HepG2 (cell line): ENCODE data around the gene CCND1. TPM values are rescaled to one million over a fixed set of nuclear protein-coding genes. Genes with fewer than 3 reads are reported as not detected.

Source experiments
- CBX5 ChIP-seq: sonication (generic); formaldehyde crosslinking; IDR thresholded peaks from 2 replicates; pipeline ENCODE4 v1.4.0; 2020; ENCODE audit warnings: missing genetic modification reagents, borderline replicate concordance
- EED ChIP-seq: sonication (generic); formaldehyde crosslinking; IDR thresholded peaks from 2 replicates; pipeline ENCODE4 v1.5.0; 2020; ENCODE audit warnings: mild to moderate bottlenecking, missing genetic modification reagents
- GPN1 ChIP-seq: sonication (generic); formaldehyde crosslinking; IDR thresholded peaks from 2 replicates; pipeline ENCODE4 v1.5.1; 2020; ENCODE audit warnings: missing genetic modification reagents, borderline replicate concordance
- NFE2L2 ChIP-seq: fragments of 150-350 bp; IDR thresholded peaks from 2 replicates; pipeline ENCODE4 v1.6.1; 2014; ENCODE audit warnings: low read length
- NFRKB ChIP-seq: fragments of 450-650 bp; IDR thresholded peaks from 2 replicates; pipeline ENCODE4 v1.6.1; 2017
- PAWR ChIP-seq: sonication (generic); formaldehyde crosslinking; IDR thresholded peaks from 2 replicates; pipeline ENCODE4 v1.4.0; 2020; ENCODE audit warnings: missing genetic modification reagents, mild to moderate bottlenecking, borderline replicate concordance
- RFXAP ChIP-seq: sonication (generic); formaldehyde crosslinking; IDR thresholded peaks from 2 replicates; pipeline ENCODE4 v1.4.0; 2020; ENCODE audit warnings: missing genetic modification reagents, borderline replicate concordance
- SMARCC2 ChIP-seq: fragments of 450-650 bp; IDR thresholded peaks from 2 replicates; pipeline ENCODE4 v1.6.1; 2017; ENCODE audit warnings: antibody characterized with exemption, mild to moderate bottlenecking
- SMC3 ChIP-seq: IDR thresholded peaks from 2 replicates; pipeline ENCODE4 v1.6.1; 2011; ENCODE audit warnings: low read length, improper control_type of control experiment
- TBX3 ChIP-seq: fragments of 450-650 bp; IDR thresholded peaks from 2 replicates; pipeline ENCODE4 v1.6.1; 2017; ENCODE audit warnings: antibody characterized with exemption, mild to moderate bottlenecking, inconsistent platforms, borderline replicate concordance
- TMF1 ChIP-seq: sonication (generic); formaldehyde crosslinking; IDR thresholded peaks from 2 replicates; pipeline ENCODE4 v1.8.1; 2022; ENCODE audit warnings: low read depth, missing genetic modification reagents
- WIZ ChIP-seq: sonication (generic); formaldehyde crosslinking; IDR thresholded peaks from 2 replicates; pipeline ENCODE4 v1.5.1; 2020; ENCODE audit warnings: mild to moderate bottlenecking, missing genetic modification reagents
- ZBTB38 ChIP-seq: sonication (generic); formaldehyde crosslinking; IDR thresholded peaks from 2 replicates; pipeline ENCODE4 v1.5.1; 2020; ENCODE audit warnings: mild to moderate bottlenecking, missing genetic modification reagents
- ZIK1 ChIP-seq: sonication (generic); formaldehyde crosslinking; IDR thresholded peaks from 2 replicates; pipeline ENCODE4 v1.5.0; 2020; ENCODE audit warnings: mild to moderate bottlenecking, low read depth, missing genetic modification reagents, borderline replicate concordance
- ZNF18 ChIP-seq: sonication (generic); formaldehyde crosslinking; IDR thresholded peaks from 2 replicates; pipeline ENCODE4 v1.8.0; 2022; ENCODE audit warnings: mild to moderate bottlenecking, missing genetic modification reagents; ENCODE audit not compliant: insufficient replicate concordance
- ZNF350 ChIP-seq: sonication (generic); formaldehyde crosslinking; IDR thresholded peaks from 2 replicates; pipeline ENCODE4 v1.4.0; 2020; ENCODE audit warnings: mild to moderate bottlenecking, low read depth, missing genetic modification reagents, borderline replicate concordance
- ZNF552 ChIP-seq: sonication (generic); formaldehyde crosslinking; IDR thresholded peaks from 2 replicates; pipeline ENCODE4 v1.9.0; 2022; ENCODE audit warnings: missing genetic modification reagents, mild to moderate bottlenecking, borderline replicate concordance
- ZNF558 ChIP-seq: sonication (generic); formaldehyde crosslinking; IDR thresholded peaks from 2 replicates; pipeline ENCODE4 v1.9.0; 2022; ENCODE audit warnings: mild to moderate bottlenecking, missing genetic modification reagents, borderline replicate concordance
- ZNF569 ChIP-seq: sonication (generic); formaldehyde crosslinking; IDR thresholded peaks from 2 replicates; pipeline ENCODE4 v1.5.0; 2020; ENCODE audit warnings: mild to moderate bottlenecking, missing genetic modification reagents, moderate library complexity, borderline replicate concordance
- ZNF768 ChIP-seq: sonication (generic); formaldehyde crosslinking; IDR thresholded peaks from 2 replicates; pipeline ENCODE4 v1.4.0; 2020; ENCODE audit warnings: missing genetic modification reagents
- ZNF788 ChIP-seq: sonication (generic); formaldehyde crosslinking; IDR thresholded peaks from 2 replicates; pipeline ENCODE4 v1.5.0; 2020; ENCODE audit warnings: mild to moderate bottlenecking, missing genetic modification reagents, borderline replicate concordance
- polyA plus RNA-seq, 8 experiments: library from polyadenylated mRNA; depleted of rRNA in 3 of 8; stranded (reverse) in 7 of 8; unstranded in 1 of 8; fragments of >200 nt; fragmentation: Illumina TruSeq in 4 of 8; extraction: Trizol in 4 of 8; gene quantifications; 2 replicates each; pipeline versions ENCODE4 v1.2.1 to v1.2.3, GENCODE V29; 2011 to 2016; ENCODE audit warnings: low read depth in 4 of 8, missing spikeins in 1 of 8, mixed read lengths in 1 of 8; ENCODE audit not compliant: insufficient read depth in 1 of 8
- total RNA-seq, 5 experiments: library from RNA; depleted of rRNA; stranded (reverse); fragments of >200 nt; fragmentation: Illumina TruSeq; extraction: Trizol; gene quantifications; 2 replicates each; pipeline ENCODE4 v1.2.3, GENCODE V29; 2016; ENCODE audit warnings: low read depth in 1 of 5
- TF ChIP-seq, protein P1 (sequence below): sonication (generic); formaldehyde crosslinking; IDR thresholded peaks from 2 replicates; pipeline ENCODE4 v1.4.0; 2020; ENCODE audit warnings: mild to moderate bottlenecking, missing genetic modification reagents
- TF ChIP-seq, protein P2 (sequence below): sonication (generic); formaldehyde crosslinking; conservative IDR thresholded peaks from 2 replicates; pipeline ENCODE4 v1.4.0; 2020; ENCODE audit warnings: missing genetic modification reagents
- TF ChIP-seq, protein P3 (sequence below): sonication (generic); formaldehyde crosslinking; IDR thresholded peaks from 2 replicates; pipeline ENCODE4 v1.5.0; 2020; ENCODE audit warnings: missing genetic modification reagents, mild to moderate bottlenecking, borderline replicate concordance

Gene CCND1
- total and polyA plus RNA-seq, 2 of the 13 experiments (the other 11 are each of a cell fraction or from before 2014, with no cell fraction given) = 107 to 136 TPM

DNA sequence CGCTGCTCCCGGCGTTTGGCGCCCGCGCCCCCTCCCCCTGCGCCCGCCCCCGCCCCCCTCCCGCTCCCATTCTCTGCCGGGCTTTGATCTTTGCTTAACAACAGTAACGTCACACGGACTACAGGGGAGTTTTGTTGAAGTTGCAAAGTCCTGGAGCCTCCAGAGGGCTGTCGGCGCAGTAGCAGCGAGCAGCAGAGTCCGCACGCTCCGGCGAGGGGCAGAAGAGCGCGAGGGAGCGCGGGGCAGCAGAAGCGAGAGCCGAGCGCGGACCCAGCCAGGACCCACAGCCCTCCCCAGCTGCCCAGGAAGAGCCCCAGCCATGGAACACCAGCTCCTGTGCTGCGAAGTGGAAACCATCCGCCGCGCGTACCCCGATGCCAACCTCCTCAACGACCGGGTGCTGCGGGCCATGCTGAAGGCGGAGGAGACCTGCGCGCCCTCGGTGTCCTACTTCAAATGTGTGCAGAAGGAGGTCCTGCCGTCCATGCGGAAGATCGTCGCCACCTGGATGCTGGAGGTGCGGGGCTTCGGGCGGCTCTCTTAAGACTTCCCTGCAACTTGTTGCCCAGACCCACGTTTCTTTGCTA, at the start of gene CCND1 (continued):
- TF ChIP-seq, protein P1, sequence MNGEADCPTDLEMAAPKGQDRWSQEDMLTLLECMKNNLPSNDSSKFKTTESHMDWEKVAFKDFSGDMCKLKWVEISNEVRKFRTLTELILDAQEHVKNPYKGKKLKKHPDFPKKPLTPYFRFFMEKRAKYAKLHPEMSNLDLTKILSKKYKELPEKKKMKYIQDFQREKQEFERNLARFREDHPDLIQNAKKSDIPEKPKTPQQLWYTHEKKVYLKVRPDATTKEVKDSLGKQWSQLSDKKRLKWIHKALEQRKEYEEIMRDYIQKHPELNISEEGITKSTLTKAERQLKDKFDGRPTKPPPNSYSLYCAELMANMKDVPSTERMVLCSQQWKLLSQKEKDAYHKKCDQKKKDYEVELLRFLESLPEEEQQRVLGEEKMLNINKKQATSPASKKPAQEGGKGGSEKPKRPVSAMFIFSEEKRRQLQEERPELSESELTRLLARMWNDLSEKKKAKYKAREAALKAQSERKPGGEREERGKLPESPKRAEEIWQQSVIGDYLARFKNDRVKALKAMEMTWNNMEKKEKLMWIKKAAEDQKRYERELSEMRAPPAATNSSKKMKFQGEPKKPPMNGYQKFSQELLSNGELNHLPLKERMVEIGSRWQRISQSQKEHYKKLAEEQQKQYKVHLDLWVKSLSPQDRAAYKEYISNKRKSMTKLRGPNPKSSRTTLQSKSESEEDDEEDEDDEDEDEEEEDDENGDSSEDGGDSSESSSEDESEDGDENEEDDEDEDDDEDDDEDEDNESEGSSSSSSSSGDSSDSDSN = peak; percentile 93
- TF ChIP-seq, protein P2, sequence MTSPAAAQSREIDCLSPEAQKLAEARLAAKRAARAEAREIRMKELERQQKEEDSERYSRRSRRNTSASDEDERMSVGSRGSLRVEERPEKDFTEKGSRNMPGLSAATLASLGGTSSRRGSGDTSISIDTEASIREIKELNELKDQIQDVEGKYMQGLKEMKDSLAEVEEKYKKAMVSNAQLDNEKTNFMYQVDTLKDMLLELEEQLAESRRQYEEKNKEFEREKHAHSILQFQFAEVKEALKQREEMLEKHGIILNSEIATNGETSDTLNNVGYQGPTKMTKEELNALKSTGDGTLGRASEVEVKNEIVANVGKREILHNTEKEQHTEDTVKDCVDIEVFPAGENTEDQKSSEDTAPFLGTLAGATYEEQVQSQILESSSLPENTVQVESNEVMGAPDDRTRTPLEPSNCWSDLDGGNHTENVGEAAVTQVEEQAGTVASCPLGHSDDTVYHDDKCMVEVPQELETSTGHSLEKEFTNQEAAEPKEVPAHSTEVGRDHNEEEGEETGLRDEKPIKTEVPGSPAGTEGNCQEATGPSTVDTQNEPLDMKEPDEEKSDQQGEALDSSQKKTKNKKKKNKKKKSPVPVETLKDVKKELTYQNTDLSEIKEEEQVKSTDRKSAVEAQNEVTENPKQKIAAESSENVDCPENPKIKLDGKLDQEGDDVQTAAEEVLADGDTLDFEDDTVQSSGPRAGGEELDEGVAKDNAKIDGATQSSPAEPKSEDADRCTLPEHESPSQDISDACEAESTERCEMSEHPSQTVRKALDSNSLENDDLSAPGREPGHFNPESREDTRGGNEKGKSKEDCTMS (CRISPR knock-in tag) = no peak
- TF ChIP-seq ZBTB38 (CRISPR knock-in tag) (peak; percentile 58; the same call in 1 of the 2 replicates), CBX5 (CRISPR knock-in tag) (0 out of 2 replicates have a peak, but pooled peaks have one; percentile 24), ZNF569 (CRISPR knock-in tag) (no peak), SMARCC2 (no peak), RFXAP (peak; percentile 99), ZNF558 (CRISPR knock-in tag) (peak; percentile 92), TMF1 (CRISPR knock-in tag) (no peak), ZNF768 (CRISPR knock-in tag) (peak; percentile 63; the same call in 1 of the 2 replicates), TBX3 (no peak), NFRKB (no peak), ZIK1 (no peak), ZNF18 (CRISPR knock-in tag) (peak; percentile 28), GPN1 (CRISPR knock-in tag) (no peak), EED (CRISPR knock-in tag) (no peak; the same call in 1 of the 2 replicates), ZNF788 (peak; percentile 57; the same call in 1 of the 2 replicates), WIZ (CRISPR knock-in tag) (no peak), ZNF350 (CRISPR knock-in tag) (peak; percentile 49; the same call in 1 of the 2 replicates), PAWR (CRISPR knock-in tag) (no peak), ZNF552 (0 out of 2 replicates have a peak, but pooled peaks have one; percentile 44), NFE2L2 (no peak), SMC3 (no peak)
- TF ChIP-seq, protein P3, sequence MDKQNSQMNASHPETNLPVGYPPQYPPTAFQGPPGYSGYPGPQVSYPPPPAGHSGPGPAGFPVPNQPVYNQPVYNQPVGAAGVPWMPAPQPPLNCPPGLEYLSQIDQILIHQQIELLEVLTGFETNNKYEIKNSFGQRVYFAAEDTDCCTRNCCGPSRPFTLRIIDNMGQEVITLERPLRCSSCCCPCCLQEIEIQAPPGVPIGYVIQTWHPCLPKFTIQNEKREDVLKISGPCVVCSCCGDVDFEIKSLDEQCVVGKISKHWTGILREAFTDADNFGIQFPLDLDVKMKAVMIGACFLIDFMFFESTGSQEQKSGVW (CRISPR knock-in tag) = no peak
